NOMO-1 treated with dmso at 0.1 percent for 144 hours (cell line): Measurements from ENCODE around the gene CXCL1.
"Not testable (repeated sequence)": the region's sequence is repeated elsewhere in the genome, so short reads cannot be mapped to it uniquely, and the experiment has no call there.

ENCODE experiments used
- DNase-seq: peaks from one replicate; lab custom pipeline; 2025; ENCODE audit not compliant: unreplicated experiment; lab: John Stamatoyannopoulos, UW

Gene CXCL1

DNA sequence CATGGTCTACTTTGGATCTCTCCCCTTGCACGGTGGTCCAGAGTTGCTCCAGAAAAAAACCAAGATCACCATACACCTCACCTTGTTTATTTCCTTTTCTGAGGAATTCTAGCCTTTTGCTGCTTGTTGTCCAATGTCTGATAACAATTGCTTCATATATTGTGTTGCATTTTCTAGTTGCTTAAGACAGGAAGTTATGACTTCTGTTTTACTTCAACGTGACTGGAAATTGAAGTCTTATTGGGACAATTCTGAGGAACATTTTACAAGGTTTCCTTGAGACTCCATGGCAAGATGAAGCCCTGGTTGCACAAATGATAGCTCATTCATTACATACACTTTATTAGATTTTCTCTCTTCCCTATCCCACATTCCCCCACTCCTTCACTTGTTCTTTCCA, 5.2 kb downstream of the CXCL1 start:
- no peak for DNase-seq

DNA sequence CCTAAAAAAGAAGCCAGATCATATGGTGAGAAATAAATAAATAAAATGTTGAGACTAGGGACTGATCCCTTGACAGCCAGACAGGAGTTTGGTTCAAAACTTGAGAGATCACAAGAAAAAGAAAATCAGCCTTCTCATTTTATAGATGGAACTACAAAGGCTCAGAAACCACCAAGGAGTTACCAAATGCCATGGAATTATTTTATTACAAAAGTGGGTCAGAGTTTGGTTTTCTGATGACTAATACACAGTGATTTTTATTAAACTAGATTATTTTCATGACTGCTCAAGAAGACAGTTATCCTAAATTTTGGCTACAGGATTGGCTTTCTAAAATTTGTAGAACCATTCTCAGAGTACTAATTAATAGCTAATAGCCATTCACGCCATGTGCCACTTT, 6.2 kb downstream of the CXCL1 start:
- DNase-seq, result no peak

DNA sequence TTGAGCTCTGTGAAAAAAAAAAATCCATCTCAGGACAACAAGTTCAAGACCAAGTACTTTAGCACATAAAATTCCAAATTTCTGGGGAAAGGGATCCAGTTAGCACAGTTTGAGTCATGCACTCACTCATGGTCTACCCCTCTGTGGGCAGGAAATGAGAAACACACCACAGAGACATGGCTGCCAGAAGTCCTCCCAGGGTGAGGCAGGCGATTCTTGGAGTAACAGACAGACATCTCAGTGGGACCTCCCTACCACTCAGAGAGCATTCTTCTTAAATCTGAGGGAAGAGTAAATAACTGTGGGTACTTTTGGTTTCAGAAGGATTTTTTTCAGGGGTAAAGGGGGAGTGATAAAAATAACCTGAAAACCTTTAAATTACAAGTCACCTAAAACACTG, 14.1 kb downstream of the CXCL1 start:
- DNase-seq, result no peak

GRCh38 chr4:73885574-73886267, 16.5 kb downstream of the CXCL1 start:
- DNase-seq, result no peak

- no peak for DNase-seq
These were observed 22.1 kb downstream of the CXCL1 start for GRCh38 chr4:73891326-73891725.

GRCh38 chr4:73891739-73892405, 22.7 kb downstream of the CXCL1 start:
- DNase-seq, result no peak

GRCh38 chr4:73892966-73893365, 23.8 kb downstream of the CXCL1 start:
- no peak for DNase-seq

DNA sequence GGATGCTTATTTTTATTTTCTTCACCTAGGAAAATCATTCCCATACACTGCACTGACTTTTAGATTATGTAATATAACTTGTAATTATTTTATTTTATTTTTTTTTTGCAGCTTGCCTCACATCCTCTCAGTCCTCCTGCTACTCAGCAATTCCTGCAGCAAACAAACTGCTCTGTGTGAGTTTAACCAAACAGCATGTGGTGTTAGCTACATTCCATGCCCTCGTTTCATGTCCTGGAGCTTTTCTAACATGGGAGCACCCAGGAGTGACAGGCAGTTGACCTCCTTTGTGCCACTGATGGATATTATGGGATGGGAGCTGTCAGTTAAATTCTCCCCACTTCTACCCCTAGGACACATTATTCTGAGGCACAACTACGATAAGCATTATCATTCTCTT, 24.8 kb downstream of the CXCL1 start:
- no peak for DNase-seq

DNA sequence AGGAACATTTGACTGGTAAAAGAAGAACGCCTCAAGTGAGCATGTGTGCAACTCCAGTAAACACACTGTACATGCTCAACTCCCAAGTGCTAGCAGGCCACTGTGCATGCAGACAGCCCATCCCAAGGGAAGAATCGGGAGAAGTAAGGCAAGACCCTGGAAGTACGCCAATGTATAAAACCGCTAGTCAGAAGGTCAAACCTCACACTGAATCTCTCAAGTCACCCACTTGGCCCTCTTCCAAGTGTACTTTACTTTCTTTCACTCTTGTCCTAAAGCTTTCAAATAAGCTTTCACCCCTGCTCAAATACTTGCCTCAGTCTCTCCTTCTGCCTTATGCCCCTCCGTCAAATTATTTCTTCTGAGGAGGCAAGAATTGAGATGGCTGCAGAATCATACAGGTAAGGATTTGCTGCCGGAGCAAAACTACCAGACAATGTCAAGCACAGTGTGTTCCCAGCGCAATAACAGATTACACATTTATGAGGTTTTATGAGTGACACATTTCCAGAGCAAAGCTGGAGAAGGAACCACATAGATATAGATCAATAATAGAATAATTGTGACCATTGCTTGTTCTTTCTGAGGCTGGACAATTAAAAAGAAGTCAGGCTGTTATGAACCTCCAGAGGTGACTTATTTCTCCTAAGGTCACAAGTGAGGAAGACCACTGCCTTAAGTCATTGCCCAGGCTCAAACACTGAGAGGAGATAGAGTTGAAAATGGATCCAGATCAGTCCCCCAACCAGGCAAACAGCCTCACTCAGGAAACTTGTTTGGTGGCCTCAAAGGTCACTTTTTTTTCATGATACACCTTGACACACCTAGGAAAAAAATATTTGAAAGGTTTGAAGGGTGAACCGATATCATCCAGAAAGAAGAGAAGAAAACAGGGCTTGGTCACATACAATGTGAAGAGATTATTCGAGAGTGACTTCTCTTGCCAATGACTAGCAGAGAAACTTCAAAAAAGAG, 26.3 kb downstream of the CXCL1 start:
- DNase-seq, result no peak

DNA sequence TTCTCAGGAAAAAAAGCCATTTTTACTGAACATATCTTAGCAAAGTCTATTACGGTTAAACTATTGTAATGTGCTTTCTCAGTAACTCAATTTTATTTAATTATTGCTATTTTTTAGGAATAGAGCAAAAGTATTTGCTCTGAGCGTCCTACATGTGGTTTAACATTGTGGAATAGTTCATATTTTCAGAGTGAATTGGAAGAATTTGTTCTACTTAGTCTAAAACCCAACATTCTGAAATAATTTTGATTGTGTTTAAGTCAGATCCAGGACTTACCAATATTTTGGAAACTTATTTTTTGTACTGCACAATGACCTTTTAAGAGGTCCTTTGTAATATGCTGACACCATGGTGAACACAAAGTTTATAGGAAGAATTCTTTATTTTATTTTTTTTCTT, 27.2 kb downstream of the CXCL1 start:
- DNase-seq, result no peak

DNA sequence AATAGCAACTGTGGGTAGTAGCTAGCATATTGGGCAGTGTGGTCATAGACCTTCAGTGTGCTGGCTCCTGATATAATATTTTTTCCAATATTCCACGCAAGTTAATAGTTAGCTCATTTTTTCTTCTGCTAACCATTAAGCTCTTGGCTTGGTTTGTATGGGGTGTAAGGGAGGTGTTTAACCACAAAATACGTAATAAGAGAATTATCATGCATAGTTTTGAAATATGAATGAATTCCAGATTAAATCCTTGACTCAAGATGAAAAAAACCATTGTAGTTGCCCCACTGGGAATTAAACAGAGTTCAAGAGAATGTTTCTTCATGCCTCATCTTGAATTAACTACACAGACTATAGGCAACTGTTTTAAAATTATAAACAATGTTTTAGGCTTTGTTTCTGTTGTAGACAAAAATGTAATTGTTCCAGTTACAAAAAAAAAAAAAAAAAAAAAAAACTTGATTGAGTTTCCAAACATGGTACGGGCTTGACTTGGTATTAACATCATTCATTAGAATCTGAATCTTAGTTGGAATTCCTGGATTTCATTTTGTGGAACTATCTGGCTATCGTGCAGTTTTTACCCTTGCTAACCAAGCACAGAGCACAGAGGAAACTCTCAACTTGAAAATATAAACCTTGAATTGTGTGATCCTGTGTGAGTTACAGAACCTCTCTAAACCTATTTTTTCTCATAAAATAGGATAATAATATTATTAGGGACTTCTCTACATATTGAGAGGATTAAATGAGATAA, 28.4 kb downstream of the CXCL1 start:
- DNase-seq, result no peak

- DNase-seq, result not testable (repeated sequence)
These were observed 30.1 kb downstream of the CXCL1 start for GRCh38 chr4:73899338-73899737.

GRCh38 chr4:73901031-73901430, 31.8 kb downstream of the CXCL1 start:
- no peak for DNase-seq

DNA sequence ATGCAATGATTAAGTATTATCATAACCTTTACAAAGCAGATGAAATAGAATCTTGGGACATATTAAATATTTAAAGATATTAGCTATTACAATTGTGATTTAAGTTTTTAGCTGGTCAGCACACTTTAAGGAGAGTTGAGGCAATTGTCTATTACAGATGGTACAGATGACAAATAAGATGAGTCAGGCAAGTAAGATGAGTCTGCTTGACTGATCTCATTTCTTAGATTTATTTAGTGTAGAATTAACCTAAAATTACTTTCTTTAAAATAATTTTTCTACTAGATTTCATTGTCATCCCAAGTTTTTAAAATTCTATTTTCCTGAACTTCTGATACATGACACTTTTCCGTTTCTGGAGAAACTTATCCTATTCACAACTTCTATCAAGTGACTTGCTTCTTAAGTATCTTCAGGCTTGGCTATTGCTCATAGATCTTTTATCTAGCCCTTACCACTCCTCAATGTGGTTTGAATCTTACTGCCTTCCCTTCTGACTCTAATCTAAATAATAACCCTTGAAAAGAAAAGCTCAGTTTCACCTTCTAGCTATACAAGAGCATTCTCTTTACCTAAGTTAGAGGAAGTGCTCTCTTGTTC, 32.9 kb downstream of the CXCL1 start:
- no peak for DNase-seq

DNA sequence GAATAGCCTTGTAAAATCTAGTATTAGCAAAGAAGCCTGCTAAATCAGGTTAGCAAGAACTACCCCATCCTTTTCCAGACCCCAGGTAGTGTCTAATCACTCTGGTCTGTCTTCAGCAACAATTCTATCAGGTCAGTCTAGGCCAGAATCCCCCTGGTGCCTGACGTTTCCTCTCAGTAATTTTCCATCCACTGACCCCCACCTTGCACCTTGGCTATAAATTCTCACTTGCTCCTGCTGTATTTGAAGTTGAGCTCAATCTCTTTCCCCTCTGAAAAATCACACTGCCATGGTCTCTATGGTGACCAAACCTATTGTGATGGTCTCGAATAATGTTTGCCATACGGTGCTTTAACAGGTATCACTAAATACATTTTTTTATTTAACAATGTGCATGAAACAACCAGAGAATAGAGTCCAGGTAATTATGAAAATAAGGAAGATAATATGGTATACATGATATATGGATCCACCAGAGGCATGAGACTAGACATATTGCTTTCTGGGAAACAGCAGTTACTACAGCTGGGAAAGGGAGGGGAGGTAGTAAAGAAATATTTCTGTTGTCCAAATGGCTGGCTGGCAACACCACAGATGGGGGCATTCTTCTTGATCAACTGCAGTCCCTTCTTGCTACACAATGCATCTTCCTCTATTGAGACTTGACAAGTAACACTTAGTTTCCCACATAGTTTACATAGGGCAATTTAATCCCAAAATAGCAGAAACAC, 33.8 kb downstream of the CXCL1 start:
- DNase-seq, result no peak

GRCh38 chr4:73904491-73904890, 35.3 kb downstream of the CXCL1 start:
- no peak for DNase-seq

GRCh38 chr4:73908965-73909364, 39.8 kb downstream of the CXCL1 start:
- DNase-seq, result no peak

GRCh38 chr4:73911746-73912145, 42.6 kb downstream of the CXCL1 start:
- no peak for DNase-seq

- no peak for DNase-seq
These were observed 43.0 kb downstream of the CXCL1 start for GRCh38 chr4:73912191-73912590.

GRCh38 chr4:73914071-73914470, 44.9 kb downstream of the CXCL1 start:
- no peak for DNase-seq
